NT2/D1 (cell line): Measurements from ENCODE around the gene OBSCN.

Experiments
- SUZ12 ChIP-seq: IDR thresholded peaks from 2 replicates; pipeline ENCODE4 v1.6.1; 2011; ENCODE audit not compliant: insufficient read length, insufficient read depth; ENCODE audit errors: extremely low read depth
- YY1 ChIP-seq: IDR thresholded peaks from 2 replicates; pipeline ENCODE4 v1.6.1; 2011; ENCODE audit not compliant: insufficient read length, insufficient read depth
- ZNF274 ChIP-seq: IDR thresholded peaks from 2 replicates; pipeline ENCODE4 v1.6.1; 2011; ENCODE audit warnings: mild to moderate bottlenecking, low read depth, low read length

DNA sequence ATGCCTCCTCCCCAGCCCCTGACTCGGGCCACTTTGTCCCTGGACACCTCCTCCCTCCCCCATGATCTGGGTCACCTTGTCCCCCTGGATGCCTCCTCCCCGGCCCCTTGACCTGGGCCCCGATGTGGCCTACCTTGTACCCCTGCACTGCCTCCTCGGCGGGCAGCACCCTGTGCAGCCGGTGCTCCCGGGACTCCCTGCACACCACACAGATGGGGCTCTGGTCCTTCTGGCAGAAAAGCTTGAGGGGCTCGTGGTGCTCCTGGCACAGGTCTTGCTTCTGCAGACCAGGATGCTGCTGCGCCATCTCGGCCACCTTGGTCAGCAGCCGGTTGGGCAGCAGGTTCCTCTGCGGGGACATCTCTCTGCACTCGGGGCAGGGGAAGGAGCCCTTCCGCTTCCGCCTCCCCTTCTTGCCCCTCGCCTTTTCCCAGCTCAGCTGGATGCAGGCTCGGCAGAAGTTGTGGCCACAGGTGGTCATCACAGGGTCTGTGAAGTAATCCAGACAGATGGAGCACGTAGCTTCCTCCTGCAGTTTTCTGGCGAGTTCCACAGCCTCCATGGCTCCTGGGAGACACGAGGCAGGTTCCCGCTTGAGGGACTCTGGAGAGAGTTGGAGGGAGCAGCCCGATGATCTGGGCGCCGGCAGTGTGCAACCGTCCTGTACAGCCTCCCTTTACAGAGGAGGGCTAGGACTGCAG lies 206.8 kb downstream of the OBSCN start:
- TF ChIP-seq YY1 (no peak), ZNF274 (no peak), SUZ12 (no peak)
